Measurements from ENCODE around the gene URM1.
"Not testable (repeated sequence)": the region's sequence is repeated elsewhere in the genome, so short reads cannot be mapped to it uniquely, and the experiment has no call there.

Gene URM1

GRCh38 chr9:128324401-128324800 lies 46.8 kb upstream of the URM1 start:
- Histone ChIP-seq H3K27ac (no peak overlapping the region), H3K27me3 (replicated peaks) (no peaks in the 10 kb centered on the region), H3K4me3 (ENCODE audit: low read depth, low read length) (no peak overlapping the region), H3K36me3 (replicated peaks) (peaks cover 30% of the 10 kb centered on the region)
- in situ Hi-C loops (cut with HindIII; ENCODE audit: low pct_ligation_motif_present, low sequenced_read_pairs), result no loop called here
- no peak for DNase-seq
- TF ChIP-seq CTCF (IDR thresholded peaks at IDR 0.05; ENCODE audit: low read depth, low read length, missing control alignments), result no peak

- in situ Hi-C loops (cut with HindIII; ENCODE audit: low pct_ligation_motif_present, low sequenced_read_pairs), result no loop called here
- H3K36me3 ChIP-seq (replicated peaks), result peaks cover 30% of the 10 kb centered on the region
- H3K4me3 ChIP-seq (ENCODE audit: low read depth, low read length), result no peak overlapping the region
- H3K27me3 ChIP-seq (replicated peaks), result no peaks in the 10 kb centered on the region
- TF ChIP-seq CTCF (IDR thresholded peaks at IDR 0.05; ENCODE audit: low read depth, low read length, missing control alignments), result no peak
- DNase-seq, result no peak
- H3K27ac ChIP-seq, result no peak overlapping the region
Observed at GRCh38 chr9:128325629-128326028, 45.5 kb upstream of the URM1 start.

- no peak overlapping the region for H3K4me3 ChIP-seq (ENCODE audit: low read depth, low read length)
- H3K27ac ChIP-seq, result no peak overlapping the region
- no peaks in the 10 kb centered on the region for H3K27me3 ChIP-seq (replicated peaks)
- no peak for DNase-seq
- H3K36me3 ChIP-seq (replicated peaks), result peaks cover 24% of the 10 kb centered on the region
- TF ChIP-seq CTCF (IDR thresholded peaks at IDR 0.05; ENCODE audit: low read depth, low read length, missing control alignments), result no peak
- in situ Hi-C loops (cut with HindIII; ENCODE audit: low pct_ligation_motif_present, low sequenced_read_pairs), result no loop called here
Observed at GRCh38 chr9:128333451-128333869, 37.7 kb upstream of the URM1 start.

GRCh38 chr9:128335161-128335560 lies 36.0 kb upstream of the URM1 start:
- Histone ChIP-seq H3K27me3 (replicated peaks) (no peaks in the 10 kb centered on the region), H3K36me3 (replicated peaks) (peaks cover 24% of the 10 kb centered on the region), H3K4me3 (ENCODE audit: low read depth, low read length) (no peak overlapping the region), H3K27ac (no peak overlapping the region)
- TF ChIP-seq CTCF (IDR thresholded peaks at IDR 0.05; ENCODE audit: low read depth, low read length, missing control alignments), result no peak
- in situ Hi-C loops (cut with HindIII; ENCODE audit: low pct_ligation_motif_present, low sequenced_read_pairs), result no loop called here
- no peak for DNase-seq

DNA sequence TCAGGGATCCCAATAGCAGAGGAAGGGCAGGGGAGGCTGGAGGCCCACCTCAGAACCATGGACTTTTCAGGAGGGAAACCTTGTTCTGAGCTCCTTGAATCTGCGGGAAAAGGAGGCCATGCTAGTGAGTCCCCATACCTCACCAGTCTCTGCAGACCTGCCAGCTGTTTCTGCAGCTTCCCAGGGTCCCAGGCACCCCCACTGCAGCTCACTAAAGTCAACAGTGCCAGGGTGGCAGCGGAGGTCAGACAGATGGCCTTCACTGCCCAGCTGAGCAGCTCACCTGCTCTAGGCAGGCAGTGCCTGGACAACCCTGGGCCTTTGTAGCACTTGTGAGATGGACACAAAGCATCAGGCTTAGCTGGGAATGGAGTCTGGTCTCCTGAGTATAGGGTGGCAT lies 35.3 kb upstream of the URM1 start:
- no peak for TF ChIP-seq CTCF (IDR thresholded peaks at IDR 0.05; ENCODE audit: low read depth, low read length, missing control alignments)
- no peak for DNase-seq
- no peaks in the 10 kb centered on the region for H3K27me3 ChIP-seq (replicated peaks)
- in situ Hi-C loops (cut with HindIII; ENCODE audit: low pct_ligation_motif_present, low sequenced_read_pairs), result no loop called here
- H3K36me3 ChIP-seq (replicated peaks), result peaks cover 23% of the 10 kb centered on the region
- no peak overlapping the region for H3K27ac ChIP-seq
- no peak overlapping the region for H3K4me3 ChIP-seq (ENCODE audit: low read depth, low read length)

DNA sequence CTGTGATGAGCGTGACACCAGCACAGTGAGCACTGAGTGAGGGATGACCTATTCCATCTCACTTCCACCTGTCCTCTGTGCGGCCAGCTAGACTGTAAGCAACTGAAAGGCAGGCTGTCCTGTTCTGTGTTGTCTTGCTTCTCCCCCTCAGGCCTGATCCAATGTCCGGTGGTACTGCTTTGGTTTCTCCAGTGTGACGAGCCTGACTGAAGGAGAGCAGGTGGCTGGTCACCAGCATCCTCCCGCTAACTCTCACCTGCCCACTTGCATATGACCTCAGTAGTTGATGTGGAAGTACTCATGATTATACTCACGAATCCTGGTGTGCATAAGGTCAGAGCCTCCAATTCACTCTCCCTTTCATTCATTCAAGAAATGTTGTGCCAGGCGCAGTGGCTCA lies 33.2 kb upstream of the URM1 start:
- peaks cover 20% of the 10 kb centered on the region for H3K36me3 ChIP-seq (replicated peaks)
- in situ Hi-C loops (cut with HindIII; ENCODE audit: low pct_ligation_motif_present, low sequenced_read_pairs), result no loop called here
- H3K27ac ChIP-seq, result no peak overlapping the region
- H3K27me3 ChIP-seq (replicated peaks), result no peaks in the 10 kb centered on the region
- DNase-seq, result no peak
- H3K4me3 ChIP-seq (ENCODE audit: low read depth, low read length), result no peak overlapping the region
- TF ChIP-seq CTCF (IDR thresholded peaks at IDR 0.05; ENCODE audit: low read depth, low read length, missing control alignments), result no peak

DNA sequence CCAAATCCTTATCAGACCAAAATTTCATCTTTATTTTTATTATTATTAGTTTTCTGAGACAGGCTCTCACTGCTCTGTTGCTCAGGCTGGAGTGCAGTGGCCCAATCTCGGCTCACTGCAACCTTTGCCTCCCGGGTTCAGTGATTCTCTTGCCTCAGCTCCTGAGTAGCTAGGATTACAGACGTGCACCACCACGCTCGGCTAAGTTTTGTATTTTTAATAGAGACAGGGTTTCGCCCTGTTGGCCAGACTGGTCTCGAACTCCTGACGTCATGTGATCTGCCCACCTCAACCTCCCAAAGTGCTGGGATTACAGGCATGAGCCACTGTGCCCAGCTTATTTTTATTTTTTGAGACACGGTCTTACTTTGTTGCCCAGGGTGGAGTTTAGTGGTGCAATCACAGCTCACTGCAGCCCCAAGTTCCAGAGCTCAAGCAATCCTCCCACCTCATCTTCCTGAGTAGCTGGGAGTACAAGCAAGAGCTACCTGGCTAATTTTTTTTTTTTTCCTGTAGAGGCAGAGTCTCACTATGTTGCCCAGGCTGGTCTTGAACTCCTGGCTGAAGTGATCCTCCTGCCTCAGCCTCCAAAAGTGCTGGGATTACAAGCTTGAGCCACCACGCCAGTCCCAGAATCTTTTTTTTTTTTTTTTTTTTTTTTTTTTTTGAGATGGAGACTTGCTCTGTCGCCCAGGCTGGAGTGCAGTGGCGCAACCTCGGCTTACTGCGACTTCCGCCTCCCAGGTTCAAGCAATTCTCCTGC lies 32.1 kb upstream of the URM1 start:
- DNase-seq; H3K27ac ChIP-seq; H3K27me3 ChIP-seq (replicated peaks); H3K4me3 ChIP-seq (ENCODE audit: low read depth, low read length); in situ Hi-C loops (cut with HindIII; ENCODE audit: low pct_ligation_motif_present, low sequenced_read_pairs): not testable (repeated sequence)
- peaks cover 20% of the 10 kb centered on the region for H3K36me3 ChIP-seq (replicated peaks)
